Measurements from ENCODE around the gene PPP1R14C.

The PPP1R14C gene

GRCh38 chr6:150250826-150251225 lies 108.0 kb downstream of the PPP1R14C start:
- no peak for DNase-seq (ENCODE audit: low read depth)

- DNase-seq (ENCODE audit: low read depth) = no peak
These were observed 108.8 kb downstream of the PPP1R14C start for GRCh38 chr6:150251566-150252186.

GRCh38 chr6:150252714-150253444 lies 110.0 kb downstream of the PPP1R14C start:
- no peak for DNase-seq (ENCODE audit: low read depth)

- DNase-seq (ENCODE audit: low read depth) = no peak
These were observed 110.6 kb downstream of the PPP1R14C start for GRCh38 chr6:150253489-150253888.

GRCh38 chr6:150254770-150255169 lies 111.9 kb downstream of the PPP1R14C start:
- no peak for DNase-seq (ENCODE audit: low read depth)

- DNase-seq (ENCODE audit: low read depth) = no peak
These were observed 113.0 kb downstream of the PPP1R14C start for GRCh38 chr6:150255840-150256239.

- DNase-seq (ENCODE audit: low read depth) = no peak
These were observed 113.9 kb downstream of the PPP1R14C start for GRCh38 chr6:150256618-150257272.

- DNase-seq (ENCODE audit: low read depth) = no peak
These were observed 115.5 kb downstream of the PPP1R14C start for GRCh38 chr6:150258381-150258780.

- DNase-seq (ENCODE audit: low read depth) = no peak
These were observed 118.1 kb downstream of the PPP1R14C start for GRCh38 chr6:150260931-150261330.

GRCh38 chr6:150261997-150262697 lies 119.3 kb downstream of the PPP1R14C start:
- DNase-seq (ENCODE audit: low read depth) = no peak

GRCh38 chr6:150263765-150264404 lies 121.0 kb downstream of the PPP1R14C start:
- DNase-seq (ENCODE audit: low read depth) = no peak

GRCh38 chr6:150266309-150266708 lies 123.5 kb downstream of the PPP1R14C start:
- no peak for DNase-seq (ENCODE audit: low read depth)

- DNase-seq (ENCODE audit: low read depth) = no peak
These were observed 124.3 kb downstream of the PPP1R14C start for GRCh38 chr6:150266963-150267685.

- DNase-seq (ENCODE audit: low read depth) = peak; percentile 65
These were observed 125.1 kb downstream of the PPP1R14C start for GRCh38 chr6:150267686-150268561.

GRCh38 chr6:150269130-150269856 lies 126.4 kb downstream of the PPP1R14C start:
- DNase-seq (ENCODE audit: low read depth) = no peak

- no peak for DNase-seq (ENCODE audit: low read depth)
These were observed 127.0 kb downstream of the PPP1R14C start for GRCh38 chr6:150269857-150270223.

- DNase-seq (ENCODE audit: low read depth) = no peak
These were observed 127.6 kb downstream of the PPP1R14C start for GRCh38 chr6:150270330-150271052.

GRCh38 chr6:150271172-150271500 lies 128.3 kb downstream of the PPP1R14C start:
- DNase-seq (ENCODE audit: low read depth) = no peak
